H1 (cell line): Measurements from ENCODE around the gene BRD1.

Experiments used
- BACH1 ChIP-seq: IDR thresholded peaks from 2 replicates; pipeline ENCODE4 v1.6.1; 2012; ENCODE audit warnings: low read length, improper control_type of control experiment
- CBX5 ChIP-seq: fragments of 300-800, 300-1000 bp; sonication (generic); IDR thresholded peaks from 2 replicates; pipeline ENCODE4 v1.7.1; 2016; ENCODE audit warnings: antibody characterized with exemption, low read length, low read depth
- CREB1 ChIP-seq: IDR thresholded peaks from 2 replicates; pipeline ENCODE4 v1.6.1; 2012; ENCODE audit warnings: inconsistent platforms
- EZH2 ChIP-seq: fragments of 200-600 bp; sonication (generic); IDR thresholded peaks from 2 replicates; pipeline ENCODE4 v1.7.1; 2012; ENCODE audit warnings: low read depth, mild to moderate bottlenecking, moderate library complexity, low read length, inconsistent platforms; ENCODE audit not compliant: severe bottlenecking
- JUN ChIP-seq: IDR thresholded peaks from 2 replicates; pipeline ENCODE4 v1.6.1; 2011; ENCODE audit warnings: low read depth, mild to moderate bottlenecking, improper control_type of control experiment, low read length
- JUND ChIP-seq: IDR thresholded peaks from 2 replicates; pipeline ENCODE4 v1.6.1; 2011; ENCODE audit warnings: mild to moderate bottlenecking, improper control_type of control experiment, low read length
- MAFK ChIP-seq: IDR thresholded peaks from 2 replicates; pipeline ENCODE4 v1.6.1; 2012; ENCODE audit warnings: low read depth, mild to moderate bottlenecking, improper control_type of control experiment, low read length
- POLR2A ChIP-seq, 2 experiments: IDR thresholded peaks; 1 replicate in 1 of 2; 2 replicates in 1 of 2; pipeline ENCODE4 v1.6.1; 2011; ENCODE audit warnings: low read depth in 2 of 2, low read length in 2 of 2, mild to moderate bottlenecking in 2 of 2; ENCODE audit errors: control extremely low read depth in 1 of 2
- POLR2AphosphoS5 ChIP-seq: IDR thresholded peaks from 2 replicates; pipeline ENCODE4 v1.6.1; 2011; ENCODE audit warnings: low read depth, low read length
- TF ChIP-seq, protein P1 (sequence below), 3 experiments: IDR thresholded peaks; 1 replicate in 2 of 3; 2 replicates in 1 of 3; pipeline versions ENCODE4 v1.5.1 to v1.6.1; 2011; ENCODE audit warnings: low read length in 3 of 3, mild to moderate bottlenecking in 3 of 3, inconsistent platforms in 2 of 3, low read depth in 1 of 3, moderate library complexity in 1 of 3; ENCODE audit not compliant: insufficient read depth in 1 of 3; ENCODE audit errors: control extremely low read depth in 1 of 3
- TF ChIP-seq, protein P2 (sequence below): IDR thresholded peaks from 2 replicates; pipeline ENCODE4 v1.6.1; 2012; ENCODE audit warnings: low read length, inconsistent platforms
- TF ChIP-seq, protein P3 (sequence below): IDR thresholded peaks from 2 replicates; pipeline ENCODE4 v1.6.1; 2011; ENCODE audit warnings: low read length, improper control_type of control experiment

DNA sequence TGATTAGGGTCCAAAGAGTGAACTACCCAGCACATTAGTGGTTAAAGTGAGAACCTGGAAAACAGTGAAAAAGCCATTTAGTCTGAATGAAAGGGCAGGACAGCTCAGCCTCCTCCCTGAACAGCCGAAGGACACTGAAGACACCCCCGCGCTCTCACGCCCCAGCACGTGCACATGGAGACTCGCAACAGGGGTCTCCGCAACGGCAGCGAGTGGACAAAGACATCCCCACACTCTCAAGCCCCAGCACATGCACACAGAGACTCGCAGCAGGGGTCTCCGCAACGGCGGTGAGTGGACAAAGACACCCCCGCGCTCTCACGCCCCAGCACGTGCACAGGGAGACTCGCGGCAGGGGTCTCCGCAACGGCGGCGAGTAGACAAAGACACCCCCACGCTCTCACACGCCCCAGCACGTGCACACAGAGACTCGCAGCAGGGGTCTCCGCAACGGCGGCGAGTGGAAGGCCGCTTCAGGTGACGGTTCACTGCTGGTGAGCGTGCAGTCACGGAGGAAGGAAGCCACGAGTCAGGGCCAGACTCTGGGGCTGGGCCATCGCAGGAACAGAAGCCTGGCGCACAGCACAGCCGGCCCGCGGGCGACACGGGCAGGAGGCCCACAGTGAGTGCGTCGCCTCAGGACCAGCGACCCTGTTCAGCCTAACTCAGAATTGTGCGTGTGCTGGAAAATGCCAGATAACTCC lies 43.6 kb downstream of the BRD1 start:
- TF ChIP-seq POLR2A (IDR thresholded peaks at IDR 0.05; ENCODE audit: control extremely low read depth in 1 of 2, low read depth in 2 of 2, low read length in 2 of 2) (no peak), MAFK (no peak), BACH1 (no peak), CREB1 (no peak), POLR2AphosphoS5 (no peak), JUN (no peak), JUND (no peak), EZH2 (no peak), CBX5 (no peak)
- TF ChIP-seq, protein P1, sequence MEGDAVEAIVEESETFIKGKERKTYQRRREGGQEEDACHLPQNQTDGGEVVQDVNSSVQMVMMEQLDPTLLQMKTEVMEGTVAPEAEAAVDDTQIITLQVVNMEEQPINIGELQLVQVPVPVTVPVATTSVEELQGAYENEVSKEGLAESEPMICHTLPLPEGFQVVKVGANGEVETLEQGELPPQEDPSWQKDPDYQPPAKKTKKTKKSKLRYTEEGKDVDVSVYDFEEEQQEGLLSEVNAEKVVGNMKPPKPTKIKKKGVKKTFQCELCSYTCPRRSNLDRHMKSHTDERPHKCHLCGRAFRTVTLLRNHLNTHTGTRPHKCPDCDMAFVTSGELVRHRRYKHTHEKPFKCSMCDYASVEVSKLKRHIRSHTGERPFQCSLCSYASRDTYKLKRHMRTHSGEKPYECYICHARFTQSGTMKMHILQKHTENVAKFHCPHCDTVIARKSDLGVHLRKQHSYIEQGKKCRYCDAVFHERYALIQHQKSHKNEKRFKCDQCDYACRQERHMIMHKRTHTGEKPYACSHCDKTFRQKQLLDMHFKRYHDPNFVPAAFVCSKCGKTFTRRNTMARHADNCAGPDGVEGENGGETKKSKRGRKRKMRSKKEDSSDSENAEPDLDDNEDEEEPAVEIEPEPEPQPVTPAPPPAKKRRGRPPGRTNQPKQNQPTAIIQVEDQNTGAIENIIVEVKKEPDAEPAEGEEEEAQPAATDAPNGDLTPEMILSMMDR (IDR thresholded peaks at IDR 0.05; ENCODE audit: control extremely low read depth in 1 of 3, insufficient read depth in 1 of 3, low read depth in 1 of 3, low read length in 3 of 3), result no peak
- TF ChIP-seq, protein P2, sequence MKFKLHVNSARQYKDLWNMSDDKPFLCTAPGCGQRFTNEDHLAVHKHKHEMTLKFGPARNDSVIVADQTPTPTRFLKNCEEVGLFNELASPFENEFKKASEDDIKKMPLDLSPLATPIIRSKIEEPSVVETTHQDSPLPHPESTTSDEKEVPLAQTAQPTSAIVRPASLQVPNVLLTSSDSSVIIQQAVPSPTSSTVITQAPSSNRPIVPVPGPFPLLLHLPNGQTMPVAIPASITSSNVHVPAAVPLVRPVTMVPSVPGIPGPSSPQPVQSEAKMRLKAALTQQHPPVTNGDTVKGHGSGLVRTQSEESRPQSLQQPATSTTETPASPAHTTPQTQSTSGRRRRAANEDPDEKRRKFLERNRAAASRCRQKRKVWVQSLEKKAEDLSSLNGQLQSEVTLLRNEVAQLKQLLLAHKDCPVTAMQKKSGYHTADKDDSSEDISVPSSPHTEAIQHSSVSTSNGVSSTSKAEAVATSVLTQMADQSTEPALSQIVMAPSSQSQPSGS, result no peak
- TF ChIP-seq, protein P3, sequence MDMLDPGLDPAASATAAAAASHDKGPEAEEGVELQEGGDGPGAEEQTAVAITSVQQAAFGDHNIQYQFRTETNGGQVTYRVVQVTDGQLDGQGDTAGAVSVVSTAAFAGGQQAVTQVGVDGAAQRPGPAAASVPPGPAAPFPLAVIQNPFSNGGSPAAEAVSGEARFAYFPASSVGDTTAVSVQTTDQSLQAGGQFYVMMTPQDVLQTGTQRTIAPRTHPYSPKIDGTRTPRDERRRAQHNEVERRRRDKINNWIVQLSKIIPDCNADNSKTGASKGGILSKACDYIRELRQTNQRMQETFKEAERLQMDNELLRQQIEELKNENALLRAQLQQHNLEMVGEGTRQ, result no peak
